Esophagus muscularis mucosa (tissue), 4 donors: ENCODE measurements around the gene UGT1A7.

Experiments used
- CTCF ChIP-seq, 3 experiments: fragments of 200-600 bp in 2 of 3; fragments of 450-650 bp in 1 of 3; sonication (generic) in 2 of 3; IDR thresholded peaks; one replicate each; pipeline ENCODE4 v1.5.1; 2017 to 2019; ENCODE audit warnings: antibody characterized with exemption in 3 of 3, mild to moderate bottlenecking in 2 of 3, moderate library complexity in 1 of 3
- EP300 ChIP-seq: sonication (generic); formaldehyde crosslinking; IDR thresholded peaks from one replicate; pipeline ENCODE4 v1.6.1; 2017; ENCODE audit warnings: antibody characterized with exemption
- POLR2A ChIP-seq: fragments of 450-650 bp; IDR thresholded peaks from one replicate; pipeline ENCODE4 v1.6.1; 2017; ENCODE audit warnings: antibody characterized with exemption, moderate library complexity, mild to moderate bottlenecking, low read depth
- POLR2AphosphoS5 ChIP-seq, 2 donors: sonication (generic); formaldehyde crosslinking; IDR thresholded peaks; one replicate each; pipeline ENCODE4 v1.6.1; 2017; ENCODE audit warnings: antibody characterized with exemption in 2 of 2

- TF ChIP-seq POLR2AphosphoS5 (IDR thresholded peaks at IDR 0.05) (no peak), CTCF (IDR thresholded peaks at IDR 0.05) (no peak), POLR2A (no peak), EP300 (no peak)
Observed at GRCh38 chr2:233815861-233816260, 134.2 kb downstream of the UGT1A7 start.
